Stimulated activated effector memory CD8-positive, alpha-beta T cell treated with anti-CD3 and anti-CD28 coated beads, Interleukin-12 subunit alpha, Interleukin-12 subunit beta, amount 100 ng/mL, for 72 hours (primary cell): ENCODE data around the gene ATMIN.

Experiments
- ATAC-seq: fragments of 150-1000 bp; cut with Tn5 transposase; 2 replicates; pipeline ENCODE4 v1.10.0; 2021
- DNase-seq, 2 donors: peaks; one replicate each; pipeline ENCODE4 v3.0.0; 2021 to 2022; ENCODE audit warnings: low spot score in 2 of 2
- H3K27ac Mint-ChIP-seq: one replicate; pipeline ENCODE4 v1.8.0; 2022; ENCODE audit warnings: mild to moderate bottlenecking, mixed read lengths
- H3K36me3 Mint-ChIP-seq: one replicate; pipeline ENCODE4 v1.8.0; 2022; ENCODE audit warnings: mild to moderate bottlenecking, mixed read lengths
- H3K4me1 Mint-ChIP-seq: one replicate; pipeline ENCODE4 v1.8.0; 2022; ENCODE audit warnings: mixed read lengths
- H3K4me3 Mint-ChIP-seq: one replicate; pipeline ENCODE4 v1.8.0; 2022; ENCODE audit warnings: mild to moderate bottlenecking, mixed read lengths
- H3K9me3 Mint-ChIP-seq: one replicate; pipeline ENCODE4 v1.8.0; 2022; ENCODE audit warnings: mixed read lengths

Gene ATMIN

GRCh38 chr16:81001330-81001729, 34.3 kb upstream of the ATMIN start:
- DNase-seq (no peak), ATAC-seq (no peak)
- H3K27ac Mint-ChIP-seq = peak overlapping the region; percentile 8
- no peaks in the 10 kb centered on the region for H3K9me3 Mint-ChIP-seq
- H3K4me3 Mint-ChIP-seq = no peak overlapping the region
- H3K36me3 Mint-ChIP-seq = peaks cover 17% of the 10 kb centered on the region
- H3K4me1 Mint-ChIP-seq = peaks cover 61% of the 10 kb centered on the region

- Mint-ChIP-seq H3K36me3 (peaks cover 33% of the 10 kb centered on the region), H3K27ac (peak overlapping the region; percentile 100), H3K9me3 (no peaks in the 10 kb centered on the region), H3K4me3 (peak overlapping the region; percentile 94), H3K4me1 (peaks cover 61% of the 10 kb centered on the region)
- DNase-seq (no peak), ATAC-seq (no peak)
These were observed 32.6 kb upstream of the ATMIN start for GRCh38 chr16:81003064-81003463.

GRCh38 chr16:81003610-81004460, 31.8 kb upstream of the ATMIN start:
- peaks cover 64% of the 10 kb centered on the region for H3K4me1 Mint-ChIP-seq
- H3K27ac Mint-ChIP-seq = peak overlapping the region; percentile 100
- DNase-seq (peak in 1 of 2 donors; percentile 57), ATAC-seq (no peak)
- no peaks in the 10 kb centered on the region for H3K9me3 Mint-ChIP-seq
- H3K4me3 Mint-ChIP-seq = peak overlapping the region; percentile 94
- H3K36me3 Mint-ChIP-seq = peaks cover 33% of the 10 kb centered on the region

GRCh38 chr16:81004646-81005353, 30.8 kb upstream of the ATMIN start:
- peaks cover 59% of the 10 kb centered on the region for H3K4me1 Mint-ChIP-seq
- peak overlapping the region; percentile 94 for H3K4me3 Mint-ChIP-seq
- ATAC-seq (no peak), DNase-seq (no peak)
- H3K36me3 Mint-ChIP-seq = peaks cover 33% of the 10 kb centered on the region
- H3K9me3 Mint-ChIP-seq = no peaks in the 10 kb centered on the region
- peak overlapping the region; percentile 100 for H3K27ac Mint-ChIP-seq

GRCh38 chr16:81005610-81006161, 30.0 kb upstream of the ATMIN start:
- DNase-seq (peak in 1 of 2 donors; percentile 57), ATAC-seq (no peak)
- Mint-ChIP-seq H3K4me3 (peak overlapping the region; percentile 94), H3K36me3 (peaks cover 37% of the 10 kb centered on the region), H3K27ac (peak overlapping the region; percentile 100), H3K9me3 (no peaks in the 10 kb centered on the region), H3K4me1 (peaks cover 51% of the 10 kb centered on the region)

DNA sequence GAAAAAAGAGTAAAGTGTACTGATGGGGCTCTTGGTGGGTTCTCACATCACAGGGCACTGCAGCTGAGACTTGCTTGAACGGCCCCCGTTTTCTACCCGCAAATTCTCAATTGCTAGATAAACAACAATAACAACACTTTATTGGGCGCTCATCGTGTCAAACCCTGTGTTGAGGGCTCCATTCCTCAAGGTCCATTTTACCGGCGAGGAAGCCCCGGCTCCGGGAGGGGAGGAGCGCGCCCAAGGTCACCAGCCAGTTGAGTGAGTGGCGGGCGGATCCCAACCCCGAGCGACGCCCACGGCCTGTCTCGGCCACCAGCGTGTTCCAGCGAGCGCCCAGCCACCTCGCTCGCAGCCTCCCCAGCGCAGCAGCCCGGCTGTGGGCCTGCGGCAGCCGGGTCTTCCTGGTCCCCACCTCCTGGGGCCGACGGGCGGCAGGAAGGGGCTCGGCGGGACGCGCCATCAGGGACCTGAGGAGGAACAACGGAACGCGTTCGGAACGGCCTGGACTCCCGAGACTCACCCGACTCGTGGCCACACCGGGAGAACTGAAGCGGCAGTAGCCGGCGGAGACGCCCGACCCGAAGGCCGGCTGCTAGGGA, 29.3 kb upstream of the ATMIN start:
- DNase-seq (no peak), ATAC-seq (peak; percentile 60)
- H3K4me1 Mint-ChIP-seq = peaks cover 51% of the 10 kb centered on the region
- H3K4me3 Mint-ChIP-seq = peak overlapping the region; percentile 94
- H3K27ac Mint-ChIP-seq = peak overlapping the region; percentile 100
- H3K36me3 Mint-ChIP-seq = peaks cover 43% of the 10 kb centered on the region
- H3K9me3 Mint-ChIP-seq = no peaks in the 10 kb centered on the region

- Mint-ChIP-seq H3K9me3 (no peaks in the 10 kb centered on the region), H3K27ac (peak within 1 kb of the TSS; percentile 100), H3K36me3 (peaks cover 49% of the 10 kb centered on the region), H3K4me3 (peak within 1 kb of the TSS; percentile 94), H3K4me1 (peaks cover 44% of the 10 kb centered on the region)
- DNase-seq (peak; percentile 97 to 99), ATAC-seq (peak; percentile 91)
These were observed 28.6 kb upstream of the ATMIN start, which contains the start of the genes CENPN and CMC2 for GRCh38 chr16:81006813-81007695. CENPN (plus strand) TSS chr16:81007214; CDS start chr16:81011940, 4,726 bp downstream. CMC2 (minus strand) TSS chr16:81006885; CDS start chr16:80997394, 9,491 bp downstream.

GRCh38 chr16:81008505-81008789, 27.2 kb upstream of the ATMIN start:
- peak overlapping the region; percentile 100 for H3K27ac Mint-ChIP-seq
- no peak for ATAC-seq

DNA sequence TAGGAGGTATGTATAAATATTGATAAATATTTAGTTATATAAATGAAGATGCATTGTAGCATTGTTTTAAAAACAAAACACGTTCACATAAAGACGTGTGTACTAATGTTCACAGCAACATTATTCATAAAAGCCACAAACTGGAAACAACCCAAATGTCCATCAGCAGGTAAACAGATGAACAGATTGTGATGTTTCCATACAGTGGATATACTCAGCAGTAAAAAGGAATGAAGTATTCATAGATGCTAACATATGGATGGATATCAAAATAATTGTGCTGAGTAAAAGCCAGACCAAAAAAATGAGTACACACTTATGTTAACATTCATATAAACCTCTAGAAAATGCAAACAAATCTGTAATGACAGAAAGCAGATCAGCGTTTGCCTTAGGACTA, 22.7 kb upstream of the ATMIN start:
- H3K27ac Mint-ChIP-seq = peak overlapping the region; percentile 18

More at GRCh38 chr16:81008505-81008789, 27.2 kb upstream of the ATMIN start:
- Mint-ChIP-seq H3K9me3 (no peaks in the 10 kb centered on the region), H3K4me1 (peaks cover 31% of the 10 kb centered on the region), H3K36me3 (peaks cover 61% of the 10 kb centered on the region), H3K4me3 (peak overlapping the region; percentile 94)
- DNase-seq = no peak

GRCh38 chr16:81014672-81015071, 21.0 kb upstream of the ATMIN start:
- H3K4me1 Mint-ChIP-seq = peaks cover 8% of the 10 kb centered on the region
- ATAC-seq (peak; percentile 69), DNase-seq (no peak)
- H3K9me3 Mint-ChIP-seq = no peaks in the 10 kb centered on the region
- no peak overlapping the region for H3K27ac Mint-ChIP-seq
- no peak overlapping the region for H3K4me3 Mint-ChIP-seq
- peaks cover 92% of the 10 kb centered on the region for H3K36me3 Mint-ChIP-seq

More for the DNA sequence above, 22.7 kb upstream of the ATMIN start:
- H3K4me1 Mint-ChIP-seq = peaks cover 19% of the 10 kb centered on the region
- no peak overlapping the region for H3K4me3 Mint-ChIP-seq
- no peak for DNase-seq
- no peak for ATAC-seq
- no peaks in the 10 kb centered on the region for H3K9me3 Mint-ChIP-seq
- H3K36me3 Mint-ChIP-seq = peaks cover 75% of the 10 kb centered on the region

DNA sequence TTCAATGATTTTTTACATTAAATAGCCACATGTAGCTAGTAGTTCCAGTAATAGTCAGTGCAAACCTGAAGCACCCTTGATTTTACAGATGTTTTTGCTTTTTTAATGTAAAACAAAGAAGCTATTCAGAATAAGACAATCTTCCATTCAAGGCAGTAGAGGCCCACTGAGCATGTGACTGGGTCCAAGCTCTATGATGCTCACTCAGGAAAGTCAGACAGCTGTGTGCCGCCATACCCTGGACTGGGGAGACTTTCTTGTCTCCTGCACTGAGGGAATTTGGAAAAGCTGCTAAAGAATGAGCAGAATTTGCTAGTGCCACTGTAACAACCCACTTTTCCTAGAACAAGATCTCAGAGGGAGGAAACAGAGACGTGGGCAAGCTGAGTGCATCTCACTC, 17.1 kb upstream of the ATMIN start:
- H3K4me1 Mint-ChIP-seq = no peaks in the 10 kb centered on the region

DNA sequence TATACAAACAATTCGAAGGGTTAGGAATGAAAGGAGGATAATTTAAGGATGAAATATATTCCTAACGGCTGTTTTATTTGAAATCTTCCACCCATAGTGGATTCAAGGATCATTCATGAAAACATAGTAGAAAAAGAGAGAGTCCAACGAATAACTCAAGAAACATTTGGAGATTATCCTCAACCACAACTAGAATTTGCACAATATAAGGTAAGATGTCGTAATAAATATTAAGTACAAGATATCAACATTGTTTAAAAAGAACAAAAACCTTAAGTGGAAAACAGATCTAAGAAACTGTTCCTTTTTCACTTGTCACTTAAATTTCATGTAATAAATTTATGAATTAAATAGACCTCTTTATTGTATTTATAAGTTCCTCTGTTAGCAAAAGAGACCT, 9.2 kb upstream of the ATMIN start:
- H3K9me3 Mint-ChIP-seq = no peaks in the 10 kb centered on the region
- ATAC-seq (no peak), DNase-seq (no peak)
- H3K4me3 Mint-ChIP-seq = no peak overlapping the region
- peaks cover 96% of the 10 kb centered on the region for H3K36me3 Mint-ChIP-seq
- H3K4me1 Mint-ChIP-seq = no peaks in the 10 kb centered on the region
- H3K27ac Mint-ChIP-seq = no peak overlapping the region

More for the DNA sequence above, 17.1 kb upstream of the ATMIN start:
- no peak overlapping the region for H3K4me3 Mint-ChIP-seq
- ATAC-seq = no peak
- H3K27ac Mint-ChIP-seq = no peak overlapping the region
- no peak for DNase-seq
- H3K9me3 Mint-ChIP-seq = no peaks in the 10 kb centered on the region
- H3K36me3 Mint-ChIP-seq = peaks cover 100% of the 10 kb centered on the region

GRCh38 chr16:81029930-81030604, 5.6 kb upstream of the ATMIN start:
- no peak overlapping the region for H3K27ac Mint-ChIP-seq
- no peak overlapping the region for H3K4me3 Mint-ChIP-seq
- ATAC-seq (peak; percentile 72), DNase-seq (no peak)
- peaks cover 64% of the 10 kb centered on the region for H3K36me3 Mint-ChIP-seq
- H3K4me1 Mint-ChIP-seq = no peaks in the 10 kb centered on the region
- H3K9me3 Mint-ChIP-seq = no peaks in the 10 kb centered on the region
